HG03025 (cell line): ENCODE data around the gene LRRN4.
"Not testable (repeated sequence)": the region's sequence is repeated elsewhere in the genome, so short reads cannot be mapped to it uniquely, and the experiment has no call there.

ENCODE experiments used
- ATAC-seq: cut with Tn5 transposase; IDR thresholded peaks from one replicate; pipeline ENCODE4 v1.9.1; 2021; ENCODE audit warnings: mild to moderate bottlenecking, moderate library complexity; ENCODE audit not compliant: unreplicated experiment, low FRiP score

The LRRN4 gene

GRCh38 chr20:6061544-6061943 is 7.7 kb upstream of the LRRN4 start:
- ATAC-seq = no peak

GRCh38 chr20:6060213-6060612 is 6.4 kb upstream of the LRRN4 start:
- ATAC-seq = no peak

- no peak for ATAC-seq
Measured at GRCh38 chr20:6058684-6059295, 4.9 kb upstream of the LRRN4 start.

- ATAC-seq = no peak
Measured at GRCh38 chr20:6057691-6058090, 3.8 kb upstream of the LRRN4 start.

GRCh38 chr20:6057139-6057538 is 3.3 kb upstream of the LRRN4 start:
- ATAC-seq = no peak

GRCh38 chr20:6055981-6056569 is 2.2 kb upstream of the LRRN4 start:
- no peak for ATAC-seq

- ATAC-seq = no peak
Measured at GRCh38 chr20:6055161-6055783, 1.4 kb upstream of the LRRN4 start.

- ATAC-seq = not testable (repeated sequence)
Measured at GRCh38 chr20:6054689-6055051, 810 bp upstream of the LRRN4 start.

- ATAC-seq = no peak
Measured at GRCh38 chr20:6053064-6053775, 640 bp downstream of the LRRN4 start.

- ATAC-seq = no peak
Measured at GRCh38 chr20:6051505-6051904, 2.4 kb downstream of the LRRN4 start.

- ATAC-seq = no peak
Measured at GRCh38 chr20:6048391-6048790, 5.5 kb downstream of the LRRN4 start.

- no peak for ATAC-seq
Measured at GRCh38 chr20:6046432-6046831, 7.4 kb downstream of the LRRN4 start.

- ATAC-seq = no peak
Measured at GRCh38 chr20:6045566-6045965, 8.3 kb downstream of the LRRN4 start.

GRCh38 chr20:6044115-6044514 is 9.7 kb downstream of the LRRN4 start:
- ATAC-seq = no peak

GRCh38 chr20:6041808-6042265 is 12.0 kb downstream of the LRRN4 start:
- no peak for ATAC-seq

- no peak for ATAC-seq
Measured at GRCh38 chr20:6040958-6041807, 12.7 kb downstream of the LRRN4 start.

GRCh38 chr20:6040540-6040939 is 13.3 kb downstream of the LRRN4 start:
- ATAC-seq = no peak

- ATAC-seq = no peak
Measured at GRCh38 chr20:6039766-6040165, 14.1 kb downstream of the LRRN4 start.

- no peak for ATAC-seq
Measured at GRCh38 chr20:6038256-6038655, 15.6 kb downstream of the LRRN4 start.

- ATAC-seq = no peak
Measured at GRCh38 chr20:6037082-6037481, 16.8 kb downstream of the LRRN4 start.

GRCh38 chr20:6036213-6036612 is 17.6 kb downstream of the LRRN4 start:
- ATAC-seq = no peak
